HG03469 (cell line): Measurements from ENCODE around the gene MYEOV.

Source experiments
- ATAC-seq: cut with Tn5 transposase; IDR thresholded peaks from one replicate; pipeline ENCODE4 v1.9.1; 2021; ENCODE audit warnings: mild to moderate bottlenecking, moderate library complexity, moderate number of reproducible peaks; ENCODE audit not compliant: unreplicated experiment

MYEOV gene

GRCh38 chr11:69265210-69265609, 28.7 kb upstream of the MYEOV start:
- no peak for ATAC-seq

- ATAC-seq: no peak
Observed at GRCh38 chr11:69265911-69266510, 27.9 kb upstream of the MYEOV start.

- no peak for ATAC-seq
Observed at GRCh38 chr11:69267395-69267805, 26.6 kb upstream of the MYEOV start.

GRCh38 chr11:69268911-69269310, 25.0 kb upstream of the MYEOV start:
- no peak for ATAC-seq

GRCh38 chr11:69269388-69269787, 24.6 kb upstream of the MYEOV start:
- no peak for ATAC-seq

GRCh38 chr11:69269926-69270697, 23.8 kb upstream of the MYEOV start:
- no peak for ATAC-seq

- no peak for ATAC-seq
Observed at GRCh38 chr11:69270941-69271340, 23.0 kb upstream of the MYEOV start.

- ATAC-seq: no peak
Observed at GRCh38 chr11:69272055-69272454, 21.9 kb upstream of the MYEOV start.

- no peak for ATAC-seq
Observed at GRCh38 chr11:69272831-69273485, 21.0 kb upstream of the MYEOV start.

GRCh38 chr11:69273571-69273970, 20.4 kb upstream of the MYEOV start:
- ATAC-seq: no peak

GRCh38 chr11:69274531-69275016, 19.4 kb upstream of the MYEOV start:
- ATAC-seq: no peak

GRCh38 chr11:69275178-69275577, 18.8 kb upstream of the MYEOV start:
- ATAC-seq: no peak

- ATAC-seq: no peak
Observed at GRCh38 chr11:69276165-69276564, 17.8 kb upstream of the MYEOV start.

GRCh38 chr11:69277074-69277809, 16.7 kb upstream of the MYEOV start:
- ATAC-seq: no peak

GRCh38 chr11:69278091-69278867, 15.7 kb upstream of the MYEOV start:
- no peak for ATAC-seq

- no peak for ATAC-seq
Observed at GRCh38 chr11:69280451-69280850, 13.5 kb upstream of the MYEOV start.

- ATAC-seq: no peak
Observed at GRCh38 chr11:69280994-69281393, 13.0 kb upstream of the MYEOV start.

- no peak for ATAC-seq
Observed at GRCh38 chr11:69283446-69283845, 10.5 kb upstream of the MYEOV start.

GRCh38 chr11:69284081-69284511, 9.9 kb upstream of the MYEOV start:
- no peak for ATAC-seq

GRCh38 chr11:69285091-69285490, 8.9 kb upstream of the MYEOV start:
- ATAC-seq: no peak
